ENCODE measurements around the gene PAOX. TPM values are rescaled to one million over a fixed set of nuclear protein-coding genes. Genes with fewer than 3 reads are reported as not detected.
"Not testable (repeated sequence)": the region's sequence is repeated elsewhere in the genome, so short reads cannot be mapped to it uniquely, and the experiment has no call there.

PAOX gene
- total RNA-seq, 1 donor from 2014 or later = 9.4 TPM

- H3K27me3 Mint-ChIP-seq = peaks cover 3% of the 10 kb centered on the region
- intact Hi-C loops (cut with micrococcal nuclease) = loop anchor here (1.0 to 10.0 kb wide), 6 partner anchors 12 to 1194 kb away; partner anchors contain the start of genes DPYSL4, FUOM and MTG1
- peak overlapping the region; percentile 51 for H3K27ac Mint-ChIP-seq
- H3K9me3 Mint-ChIP-seq = no peaks in the 10 kb centered on the region
- peak; percentile 90 for DNase-seq
- peak overlapping the region; percentile 80 for H3K4me3 Mint-ChIP-seq
- H3K4me1 Mint-ChIP-seq = peaks cover 7% of the 10 kb centered on the region
- H3K36me3 Mint-ChIP-seq (ENCODE audit: low read depth) = peaks cover 4% of the 10 kb centered on the region
Observed at GRCh38 chr10:133378251-133379096, 588 bp upstream of the PAOX start.

DNA sequence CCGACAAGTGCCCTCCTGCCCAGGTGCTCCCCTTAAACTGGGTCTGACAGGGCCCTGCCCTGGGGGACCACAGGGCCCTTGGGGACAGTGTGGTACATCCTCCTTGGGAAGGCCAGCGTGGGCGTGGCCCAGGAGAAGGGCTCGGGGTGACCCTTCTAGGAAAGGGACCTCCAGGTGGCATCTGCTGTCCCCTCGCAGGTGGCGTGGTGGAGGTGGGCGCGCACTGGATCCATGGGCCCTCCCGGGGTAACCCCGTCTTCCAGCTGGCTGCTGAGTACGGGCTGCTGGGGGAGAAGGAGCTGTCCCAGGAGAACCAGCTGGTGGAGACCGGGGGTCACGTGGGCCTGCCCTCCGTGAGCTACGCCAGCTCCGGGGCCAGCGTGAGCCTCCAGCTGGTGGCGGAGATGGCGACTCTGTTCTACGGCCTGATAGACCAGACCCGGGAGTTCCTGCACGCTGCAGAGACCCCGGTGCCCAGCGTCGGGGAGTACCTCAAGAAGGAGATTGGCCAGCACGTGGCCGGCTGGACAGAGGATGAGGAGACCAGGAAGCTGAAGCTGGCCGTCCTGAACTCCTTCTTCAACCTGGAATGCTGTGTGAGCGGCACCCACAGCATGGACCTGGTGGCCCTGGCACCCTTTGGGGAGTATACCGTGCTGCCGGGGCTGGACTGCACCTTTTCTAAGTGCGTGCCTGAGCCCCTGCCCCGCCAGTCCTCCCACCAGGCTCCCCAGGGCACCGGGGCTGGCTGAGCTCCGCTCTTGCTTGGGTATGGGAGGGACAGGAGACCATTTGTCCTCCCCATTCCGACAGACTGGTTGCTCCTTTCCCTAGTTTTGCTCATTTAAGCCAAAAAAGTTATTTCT is 972 bp downstream of the PAOX start:
- intact Hi-C loops (cut with micrococcal nuclease) = loop anchor here (1.0 to 10.0 kb wide), 4 partner anchors 10 to 1195 kb away; partner anchors contain the start of gene DPYSL4
- H3K4me3 Mint-ChIP-seq = peak overlapping the region; percentile 74
- peaks cover 2% of the 10 kb centered on the region for H3K4me1 Mint-ChIP-seq
- H3K9me3 Mint-ChIP-seq = no peaks in the 10 kb centered on the region
- no peak overlapping the region for H3K27ac Mint-ChIP-seq
- peak; percentile 66 for DNase-seq
- H3K27me3 Mint-ChIP-seq = peaks cover 3% of the 10 kb centered on the region
- peaks cover 10% of the 10 kb centered on the region for H3K36me3 Mint-ChIP-seq (ENCODE audit: low read depth)

GRCh38 chr10:133381036-133381435 is 2.0 kb downstream of the PAOX start:
- H3K4me3 Mint-ChIP-seq = no peak overlapping the region
- no peaks in the 10 kb centered on the region for H3K9me3 Mint-ChIP-seq
- no peak for DNase-seq
- peaks cover 3% of the 10 kb centered on the region for H3K27me3 Mint-ChIP-seq
- peaks cover 10% of the 10 kb centered on the region for H3K36me3 Mint-ChIP-seq (ENCODE audit: low read depth)
- H3K27ac Mint-ChIP-seq = no peak overlapping the region
- intact Hi-C loops (cut with micrococcal nuclease) = no loop called here
- peaks cover 2% of the 10 kb centered on the region for H3K4me1 Mint-ChIP-seq

DNA sequence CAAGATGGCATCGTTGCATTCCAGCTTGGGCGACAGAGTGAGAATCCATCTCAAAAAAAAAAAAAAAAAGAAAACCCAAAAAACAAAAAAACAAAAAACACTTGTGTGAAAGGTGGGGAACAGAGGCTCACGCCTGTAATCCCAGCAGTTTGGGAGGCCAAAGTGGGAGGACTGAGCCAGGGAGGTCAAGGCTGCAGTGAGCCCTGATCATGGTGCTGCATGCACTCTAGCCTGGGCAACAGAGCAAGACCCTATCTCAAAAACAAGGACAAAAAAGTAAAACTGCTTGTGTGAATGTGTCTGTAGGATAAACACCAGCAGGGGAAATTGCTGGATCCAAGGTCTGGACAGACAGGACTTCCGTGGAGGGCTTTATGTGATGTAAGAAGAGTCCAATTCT is 4.5 kb downstream of the PAOX start:
- H3K36me3 Mint-ChIP-seq (ENCODE audit: low read depth) = peaks cover 13% of the 10 kb centered on the region
- intact Hi-C loops (cut with micrococcal nuclease) = no loop called here
- no peaks in the 10 kb centered on the region for H3K27me3 Mint-ChIP-seq
- H3K27ac Mint-ChIP-seq = no peak overlapping the region
- DNase-seq = no peak
- H3K4me1 Mint-ChIP-seq = peaks cover 6% of the 10 kb centered on the region
- no peaks in the 10 kb centered on the region for H3K9me3 Mint-ChIP-seq
- no peak overlapping the region for H3K4me3 Mint-ChIP-seq

DNA sequence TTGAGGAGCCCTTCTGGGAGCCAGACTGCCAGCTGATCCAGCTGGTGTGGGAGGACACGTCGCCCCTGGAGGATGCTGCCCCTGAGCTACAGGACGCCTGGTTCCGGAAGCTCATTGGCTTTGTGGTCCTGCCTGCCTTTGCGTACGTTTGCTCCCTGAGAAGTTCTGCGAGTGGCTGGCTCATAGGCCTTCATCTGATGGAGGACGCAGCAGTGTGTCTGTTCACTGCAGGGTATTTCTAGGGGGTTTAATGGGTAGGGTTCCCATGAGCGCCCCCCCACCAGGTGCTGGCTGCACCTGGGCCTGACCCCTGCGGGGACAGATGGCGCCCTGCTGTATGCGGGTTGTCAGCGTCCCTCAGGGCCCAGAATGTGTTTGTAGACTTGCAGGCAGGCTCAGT is 5.0 kb downstream of the PAOX start:
- DNase-seq = no peak
- Mint-ChIP-seq H3K4me1 (peaks cover 11% of the 10 kb centered on the region), H3K9me3 (no peaks in the 10 kb centered on the region), H3K36me3 (ENCODE audit: low read depth) (peaks cover 13% of the 10 kb centered on the region), H3K27ac (no peak overlapping the region), H3K27me3 (no peaks in the 10 kb centered on the region), H3K4me3 (no peak overlapping the region)
- intact Hi-C loops (cut with micrococcal nuclease) = no loop called here

- intact Hi-C loops (cut with micrococcal nuclease) = no loop called here
- Mint-ChIP-seq H3K9me3 (no peaks in the 10 kb centered on the region), H3K27me3 (no peaks in the 10 kb centered on the region), H3K4me3 (no peak overlapping the region), H3K36me3 (ENCODE audit: low read depth) (peaks cover 13% of the 10 kb centered on the region), H3K27ac (no peak overlapping the region), H3K4me1 (peaks cover 16% of the 10 kb centered on the region)
- DNase-seq = no peak
Observed at GRCh38 chr10:133385214-133385613, 6.2 kb downstream of the PAOX start.

DNA sequence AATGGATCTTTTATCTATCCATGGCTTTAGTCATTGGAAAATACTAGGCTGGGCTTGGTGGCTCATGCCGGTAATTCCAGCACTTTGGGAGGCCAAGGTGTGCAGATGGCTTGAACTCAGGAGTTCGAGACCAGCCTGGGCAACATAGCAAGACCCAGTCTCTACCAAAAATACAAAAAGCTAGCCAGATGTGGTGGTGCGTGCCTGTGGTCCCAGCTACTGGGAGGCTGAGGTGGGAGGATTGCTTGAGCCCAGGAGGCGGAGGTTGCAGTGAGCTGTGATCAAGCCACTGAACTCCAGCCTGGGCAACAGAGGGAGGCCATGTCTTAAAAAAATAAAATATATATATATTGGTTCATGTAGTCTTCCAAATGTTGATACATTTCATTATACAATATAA is 7.9 kb downstream of the PAOX start:
- intact Hi-C loops (cut with micrococcal nuclease); H3K9me3 Mint-ChIP-seq; H3K27ac Mint-ChIP-seq; DNase-seq; H3K4me3 Mint-ChIP-seq; H3K27me3 Mint-ChIP-seq: not testable (repeated sequence)
- Mint-ChIP-seq H3K4me1 (peaks cover 32% of the 10 kb centered on the region), H3K36me3 (ENCODE audit: low read depth) (peaks cover 15% of the 10 kb centered on the region)

DNA sequence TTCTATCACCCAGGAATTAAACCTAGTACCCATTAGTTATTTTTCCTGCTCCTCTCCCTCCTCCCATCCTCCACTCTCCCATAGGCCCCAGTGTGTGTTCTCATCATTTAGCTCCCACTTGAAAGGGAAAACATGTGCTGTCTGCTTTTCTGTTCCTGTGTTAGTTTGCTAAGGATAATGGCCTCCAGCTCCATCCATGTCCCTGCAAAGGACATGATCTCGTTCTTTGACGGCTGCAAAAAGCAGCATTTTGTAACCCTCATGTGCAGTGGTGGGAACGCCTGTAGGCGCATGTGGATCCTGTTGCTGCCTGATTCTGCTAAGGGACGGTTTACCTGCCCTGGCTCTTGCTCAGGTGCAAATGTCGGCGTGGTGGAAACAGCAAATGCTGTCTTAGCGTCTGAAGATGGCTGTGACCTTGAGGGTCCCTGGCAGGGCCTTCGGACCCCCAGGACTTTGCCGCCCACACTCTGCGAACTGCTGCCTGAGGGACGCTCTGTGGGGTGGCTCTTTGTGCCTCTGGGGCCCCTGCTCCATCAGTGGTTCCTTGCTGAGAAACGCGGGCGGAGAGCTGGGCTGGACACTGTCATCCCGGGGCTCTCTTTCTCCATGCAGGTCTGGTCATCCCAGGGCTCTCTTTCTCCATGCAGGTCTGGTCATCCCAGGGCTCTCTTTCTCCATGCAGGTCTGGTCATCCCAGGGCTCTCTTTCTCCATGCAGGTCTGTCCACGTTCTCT is 9.3 kb downstream of the PAOX start:
- intact Hi-C loops (cut with micrococcal nuclease) = no loop called here
- DNase-seq = no peak

GRCh38 chr10:133388973-133389818 is 10.1 kb downstream of the PAOX start:
- H3K27me3 Mint-ChIP-seq = no peaks in the 10 kb centered on the region

More for the DNA sequence above, 9.3 kb downstream of the PAOX start:
- peak overlapping the region; percentile 84 for H3K4me3 Mint-ChIP-seq
- no peaks in the 10 kb centered on the region for H3K27me3 Mint-ChIP-seq
- H3K4me1 Mint-ChIP-seq = peaks cover 33% of the 10 kb centered on the region
- H3K36me3 Mint-ChIP-seq (ENCODE audit: low read depth) = peaks cover 14% of the 10 kb centered on the region
- H3K27ac Mint-ChIP-seq = peak overlapping the region; percentile 96
- no peaks in the 10 kb centered on the region for H3K9me3 Mint-ChIP-seq

DNA sequence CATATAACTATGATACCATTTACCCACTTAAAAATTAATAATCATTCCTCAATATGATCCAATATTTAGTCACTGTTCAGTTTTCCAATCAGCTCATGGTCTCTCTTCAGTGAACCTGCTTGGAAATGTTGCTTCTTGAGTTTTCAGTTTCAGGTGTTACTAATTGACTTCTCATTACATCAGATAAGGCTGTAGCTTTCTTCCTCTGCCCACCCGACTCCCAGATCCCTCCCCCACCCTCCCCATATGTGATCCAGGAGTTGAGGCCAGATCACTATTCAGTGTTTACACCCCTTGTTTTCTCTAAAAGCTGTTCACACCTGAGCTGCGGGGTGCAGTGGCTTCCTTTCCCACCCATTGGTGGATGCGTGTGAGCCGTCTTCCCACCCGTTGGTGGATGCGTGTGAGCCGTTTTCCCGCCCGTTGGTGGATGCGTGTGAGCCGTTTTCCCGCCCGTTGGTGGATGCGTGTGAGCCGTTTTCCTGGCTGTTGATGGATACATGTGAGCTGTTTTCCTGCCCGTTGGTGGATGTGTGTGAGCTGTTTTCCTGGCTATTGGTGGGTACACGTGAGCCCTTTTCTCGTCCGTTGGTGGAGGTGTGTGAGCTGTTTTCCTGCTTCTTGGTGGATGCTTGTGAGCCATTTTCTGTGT is 11.7 kb downstream of the PAOX start:
- Mint-ChIP-seq H3K27me3 (no peaks in the 10 kb centered on the region), H3K4me1 (peaks cover 44% of the 10 kb centered on the region), H3K27ac (peak overlapping the region; percentile 96), H3K9me3 (no peaks in the 10 kb centered on the region), H3K4me3 (peak overlapping the region; percentile 73), H3K36me3 (ENCODE audit: low read depth) (peaks cover 16% of the 10 kb centered on the region)
- DNase-seq = no peak
- intact Hi-C loops (cut with micrococcal nuclease) = loop anchor here (1.0 to 5.0 kb wide), 4 partner anchors 11 to 83 kb away; partner anchors contain the start of genes ECHS1, PAOX, TUBGCP2 and ZNF511

More at GRCh38 chr10:133388973-133389818, 10.1 kb downstream of the PAOX start:
- peak; percentile 81 for DNase-seq
- Mint-ChIP-seq H3K36me3 (ENCODE audit: low read depth) (peaks cover 13% of the 10 kb centered on the region), H3K27ac (peak overlapping the region; percentile 96), H3K4me1 (peaks cover 35% of the 10 kb centered on the region), H3K4me3 (peak overlapping the region; percentile 84), H3K9me3 (no peaks in the 10 kb centered on the region)
- intact Hi-C loops (cut with micrococcal nuclease) = no loop called here

- Mint-ChIP-seq H3K27ac (peak overlapping the region; percentile 96), H3K4me3 (peak overlapping the region; percentile 73), H3K9me3 (no peaks in the 10 kb centered on the region), H3K36me3 (ENCODE audit: low read depth) (peaks cover 16% of the 10 kb centered on the region), H3K27me3 (no peaks in the 10 kb centered on the region), H3K4me1 (peaks cover 44% of the 10 kb centered on the region)
- DNase-seq = no peak
- intact Hi-C loops (cut with micrococcal nuclease) = loop anchor here (5.0 kb wide), 2 partner anchors 64 to 84 kb away; partner anchors contain the start of genes TUBGCP2 and ZNF511
Observed at GRCh38 chr10:133391249-133391635, 12.2 kb downstream of the PAOX start.

Data from activated CD4-positive, alpha-beta T cell treated with anti-CD3 and anti-CD28 coated beads, Interleukin-2, amount 10 ng/mL, durations not matched to agents 24 days and 14 days (primary cell).